SU-DHL-6 (cell line): ENCODE results near the gene RBPMS2.

Experiments
- H2AFZ ChIP-seq: fragments of 200-600 bp; sonication (generic); 2 replicates; pipeline ENCODE4 v1.6.1; 2014; ENCODE audit warnings: low read depth, mild to moderate bottlenecking, moderate library complexity, mixed read lengths, antibody characterized with exemption, low read length; ENCODE audit not compliant: severe bottlenecking
- H3F3A ChIP-seq: fragments of 200-600 bp; shearing (Covaris generic); 2 replicates; pipeline ENCODE4 v1.6.0; 2016; ENCODE audit warnings: antibody characterized with exemption, mild to moderate bottlenecking; ENCODE audit not compliant: insufficient read depth
- H3K27ac ChIP-seq: fragments of 200-600 bp; sonication (generic); 2 replicates; pipeline ENCODE4 v1.5.1; 2016; ENCODE audit warnings: low read depth, mild to moderate bottlenecking, low read length, moderate library complexity, mixed read lengths
- H3K27me3 ChIP-seq: fragments of 200-600 bp; sonication (generic), shearing (Covaris generic); 2 replicates; pipeline ENCODE4 v1.6.0; 2014; ENCODE audit warnings: mild to moderate bottlenecking, low read length
- H3K36me3 ChIP-seq: fragments of 200-600 bp; sonication (generic); 2 replicates; pipeline ENCODE4 v1.6.1; 2014; ENCODE audit warnings: mild to moderate bottlenecking, low read length, mixed read lengths
- H3K4me2 ChIP-seq: fragments of 300-600, 200-600 bp; shearing (Covaris generic), sonication (generic); 2 replicates; pipeline ENCODE4 v1.6.0; 2014; ENCODE audit warnings: low read length, low read depth, mild to moderate bottlenecking; ENCODE audit not compliant: poor library complexity, severe bottlenecking
- H3K4me3 ChIP-seq: fragments of 200-600 bp; sonication (generic); 2 replicates; pipeline ENCODE4 v1.5.1; 2014; ENCODE audit warnings: antibody characterized with exemption, low read length, mild to moderate bottlenecking, mixed read lengths; ENCODE audit not compliant: insufficient read depth, poor library complexity, severe bottlenecking
- H3K79me2 ChIP-seq: fragments of 200-600 bp; sonication (generic); 2 replicates; pipeline ENCODE4 v1.6.1; 2014; ENCODE audit warnings: mild to moderate bottlenecking, low read length, moderate library complexity; ENCODE audit not compliant: insufficient read depth
- H3K9ac ChIP-seq: fragments of 200-600 bp; sonication (generic); 2 replicates; pipeline ENCODE4 v1.7.0; 2014; ENCODE audit warnings: mild to moderate bottlenecking, low read length
- H3K9me2 ChIP-seq: fragments of 200-600 bp; sonication (generic); replicated peaks from 2 replicates; pipeline ENCODE4 v1.6.1; 2014; ENCODE audit warnings: low read length; ENCODE audit not compliant: insufficient read depth
- H3K9me3 ChIP-seq: fragments of 200-600 bp; sonication (generic); 2 replicates; pipeline ENCODE4 v1.6.1; 2014; ENCODE audit warnings: low read length, mixed read lengths; ENCODE audit not compliant: insufficient read depth
- H4K20me1 ChIP-seq: fragments of 200-600 bp; sonication (generic); 2 replicates; pipeline ENCODE4 v1.6.1; 2014; ENCODE audit warnings: low read depth, mild to moderate bottlenecking, antibody characterized with exemption, low read length, moderate library complexity, mixed read lengths
- EZH2phosphoT487 ChIP-seq: fragments of 200-600 bp; sonication (generic), shearing (Covaris generic); conservative IDR thresholded peaks from 2 replicates; pipeline ENCODE4 v1.6.1; 2018; ENCODE audit warnings: mild to moderate bottlenecking, antibody characterized with exemption, low read length, moderate library complexity, mixed read lengths
- TF ChIP-seq, protein P1 (sequence below): fragments of 200-600 bp; sonication (generic); IDR thresholded peaks from one replicate; pipeline ENCODE4 v1.5.1; 2017; ENCODE audit warnings: antibody characterized with exemption, mild to moderate bottlenecking, low read length, moderate library complexity; ENCODE audit not compliant: insufficient read depth, poor library complexity, severe bottlenecking

Gene RBPMS2

GRCh38 chr15:64808785-64809453 lies 33.5 kb upstream of the RBPMS2 start:
- Histone ChIP-seq H3K9me3 (no peaks in the 10 kb centered on the region), H3K79me2 (no peaks in the 10 kb centered on the region), H3K9ac (no peak overlapping the region), H4K20me1 (no peaks in the 10 kb centered on the region), H3K36me3 (no peaks in the 10 kb centered on the region), H3K9me2 (no peaks in the 10 kb centered on the region), H2AFZ (no peak overlapping the region), H3F3A (no peaks in the 10 kb centered on the region), H3K4me3 (no peak overlapping the region), H3K27ac (no peak overlapping the region), H3K4me2 (no peak overlapping the region), H3K27me3 (no peaks in the 10 kb centered on the region)
- TF ChIP-seq, protein P1, sequence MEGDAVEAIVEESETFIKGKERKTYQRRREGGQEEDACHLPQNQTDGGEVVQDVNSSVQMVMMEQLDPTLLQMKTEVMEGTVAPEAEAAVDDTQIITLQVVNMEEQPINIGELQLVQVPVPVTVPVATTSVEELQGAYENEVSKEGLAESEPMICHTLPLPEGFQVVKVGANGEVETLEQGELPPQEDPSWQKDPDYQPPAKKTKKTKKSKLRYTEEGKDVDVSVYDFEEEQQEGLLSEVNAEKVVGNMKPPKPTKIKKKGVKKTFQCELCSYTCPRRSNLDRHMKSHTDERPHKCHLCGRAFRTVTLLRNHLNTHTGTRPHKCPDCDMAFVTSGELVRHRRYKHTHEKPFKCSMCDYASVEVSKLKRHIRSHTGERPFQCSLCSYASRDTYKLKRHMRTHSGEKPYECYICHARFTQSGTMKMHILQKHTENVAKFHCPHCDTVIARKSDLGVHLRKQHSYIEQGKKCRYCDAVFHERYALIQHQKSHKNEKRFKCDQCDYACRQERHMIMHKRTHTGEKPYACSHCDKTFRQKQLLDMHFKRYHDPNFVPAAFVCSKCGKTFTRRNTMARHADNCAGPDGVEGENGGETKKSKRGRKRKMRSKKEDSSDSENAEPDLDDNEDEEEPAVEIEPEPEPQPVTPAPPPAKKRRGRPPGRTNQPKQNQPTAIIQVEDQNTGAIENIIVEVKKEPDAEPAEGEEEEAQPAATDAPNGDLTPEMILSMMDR, result no peak
- no peak for TF ChIP-seq EZH2phosphoT487

DNA sequence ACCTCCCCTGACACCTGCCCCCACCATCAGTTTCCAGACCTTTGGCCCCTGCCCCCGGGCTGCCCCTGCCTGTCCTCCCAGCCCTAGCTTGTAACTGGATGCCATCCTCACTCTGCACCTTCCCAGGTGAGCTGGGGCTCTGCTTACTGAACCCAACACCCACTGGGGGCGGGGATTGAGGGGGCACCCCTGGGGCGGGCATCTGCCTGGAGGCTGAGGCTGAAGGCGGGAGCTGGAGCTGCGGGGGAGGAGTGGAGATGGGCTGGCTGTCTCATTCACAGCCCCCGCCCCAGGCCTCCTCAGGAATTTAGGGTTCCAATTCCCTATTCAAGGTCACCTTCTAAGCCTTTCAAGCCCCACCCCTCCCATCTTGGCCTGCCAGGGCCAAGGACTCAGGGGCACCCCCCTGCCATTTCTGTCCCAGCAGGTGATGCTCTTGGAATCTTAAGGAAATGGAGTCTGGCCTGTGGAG lies 32.4 kb upstream of the RBPMS2 start:
- no peak overlapping the region for H3K4me2 ChIP-seq
- no peak overlapping the region for H3K9ac ChIP-seq
- no peaks in the 10 kb centered on the region for H3K79me2 ChIP-seq
- H3K36me3 ChIP-seq, result no peaks in the 10 kb centered on the region
- no peaks in the 10 kb centered on the region for H3F3A ChIP-seq
- no peaks in the 10 kb centered on the region for H4K20me1 ChIP-seq
- no peak overlapping the region for H3K27ac ChIP-seq
- no peak overlapping the region for H3K4me3 ChIP-seq
- H2AFZ ChIP-seq, result no peak overlapping the region
- no peaks in the 10 kb centered on the region for H3K27me3 ChIP-seq
- no peak for TF ChIP-seq EZH2phosphoT487
- TF ChIP-seq, protein P1, result no peak
- no peaks in the 10 kb centered on the region for H3K9me2 ChIP-seq
- H3K9me3 ChIP-seq, result no peaks in the 10 kb centered on the region

GRCh38 chr15:64807051-64807749 lies 31.8 kb upstream of the RBPMS2 start:
- Histone ChIP-seq H3F3A (no peaks in the 10 kb centered on the region), H3K9me3 (no peaks in the 10 kb centered on the region), H3K27me3 (no peaks in the 10 kb centered on the region), H4K20me1 (no peaks in the 10 kb centered on the region), H3K4me3 (no peak overlapping the region), H3K4me2 (no peak overlapping the region), H3K27ac (no peak overlapping the region), H2AFZ (no peak overlapping the region), H3K36me3 (no peaks in the 10 kb centered on the region), H3K9me2 (no peaks in the 10 kb centered on the region), H3K79me2 (no peaks in the 10 kb centered on the region), H3K9ac (no peak overlapping the region)
- no peak for TF ChIP-seq EZH2phosphoT487
- TF ChIP-seq, protein P1, result no peak
